Lung (tissue), 12 donors: ENCODE data around the gene UBE2U. TPM values are rescaled to one million over a fixed set of nuclear protein-coding genes. Genes with fewer than 3 reads are reported as not detected.

ENCODE experiments used
- ATAC-seq: fragments of 200-7000 bp; cut with Tn5 transposase; one replicate; pipeline ENCODE4 v1.9.1; 2020; ENCODE audit warnings: moderate number of reproducible peaks; ENCODE audit not compliant: insufficient read depth, low FRiP score
- DNase-seq, 3 donors: peaks; one replicate each; pipeline ENCODE4 v3.0.0-alpha.2; 2013 to 2017
- H3K27ac ChIP-seq, 2 donors: one replicate each; pipeline ENCODE4 v1.5.1; 2013; ENCODE audit warnings: mild to moderate bottlenecking in 2 of 2, moderate library complexity in 2 of 2, control low read depth in 1 of 2, inconsistent platforms in 1 of 2, low read depth in 1 of 2, low read length in 1 of 2
- H3K27me3 ChIP-seq, 3 donors: one replicate each; pipeline ENCODE4 v1.5.1; 2013; ENCODE audit warnings: low read length in 2 of 3; ENCODE audit not compliant: control insufficient read depth in 3 of 3, insufficient read depth in 3 of 3
- H3K36me3 ChIP-seq, 4 donors: one replicate each; pipeline ENCODE4 v1.5.1; 2013; ENCODE audit warnings: low read length in 4 of 4, mild to moderate bottlenecking in 1 of 4, moderate library complexity in 1 of 4; ENCODE audit not compliant: control insufficient read depth in 4 of 4, insufficient read depth in 4 of 4
- H3K4me1 ChIP-seq, 5 donors: one replicate each; pipeline ENCODE4 v1.5.1; 2013; ENCODE audit warnings: low read length in 5 of 5, mild to moderate bottlenecking in 2 of 5, moderate library complexity in 1 of 5; ENCODE audit not compliant: control insufficient read depth in 5 of 5, insufficient read depth in 5 of 5
- H3K4me3 ChIP-seq: one replicate; pipeline ENCODE4 v1.5.1; 2013; ENCODE audit warnings: mild to moderate bottlenecking, control low read depth, moderate library complexity
- H3K9ac ChIP-seq, 2 donors: one replicate each; pipeline ENCODE4 v1.5.1; 2013; ENCODE audit warnings: low read length in 2 of 2, control low read depth in 1 of 2; ENCODE audit not compliant: insufficient read depth in 1 of 2
- H3K9me3 ChIP-seq, 4 donors: one replicate each; pipeline ENCODE4 v1.5.1; 2013; ENCODE audit warnings: low read length in 3 of 4, mild to moderate bottlenecking in 1 of 4, moderate library complexity in 1 of 4; ENCODE audit not compliant: control insufficient read depth in 4 of 4, insufficient read depth in 3 of 4
- CTCF ChIP-seq: IDR thresholded peaks from 2 replicates; pipeline ENCODE4 v1.5.1; 2012; ENCODE audit warnings: mild to moderate bottlenecking; ENCODE audit errors: control extremely low read depth, extremely low read depth
- WGBS, 2 donors: extraction: QIAGEN DNeasy Blood & Tissue Kit; methylation state at CpG; one replicate each; pipeline ENCODE4 v1.1.7; 2013; 5-methylcytosine and 5-hydroxymethylcytosine counted together
- polyA plus RNA-seq, 2 donors: library from polyadenylated mRNA; stranded (reverse); fragments of 200-250 nt; gene quantifications; one replicate each; pipeline ENCODE4 v1.2.1, GENCODE V29; 2013
- total RNA-seq, 2 donors: library from RNA; depleted of rRNA in 1 of 2; stranded (reverse); fragments of >200 nt in 1 of 2; gene quantifications; one replicate each; pipeline ENCODE4 v1.2.1, GENCODE V29; 2014 to 2021
- donor health status: control.
- donor health status: control.
- donor health status: Bipolar disorder and iron deficiency.
- donor health status: healthy.
- donor health status: DM: yes; HTN: yes; CAD: no.

UBE2U gene
- total and polyA plus RNA-seq, 4 donors: not detected

- no peak for DNase-seq
- peaks cover 0 to 7% (median 0%) of the 10 kb centered on the region in 4 donors for H3K9me3 ChIP-seq
Measured at GRCh38 chr1:64296459-64296858, 93.0 kb downstream of the UBE2U start.

DNA sequence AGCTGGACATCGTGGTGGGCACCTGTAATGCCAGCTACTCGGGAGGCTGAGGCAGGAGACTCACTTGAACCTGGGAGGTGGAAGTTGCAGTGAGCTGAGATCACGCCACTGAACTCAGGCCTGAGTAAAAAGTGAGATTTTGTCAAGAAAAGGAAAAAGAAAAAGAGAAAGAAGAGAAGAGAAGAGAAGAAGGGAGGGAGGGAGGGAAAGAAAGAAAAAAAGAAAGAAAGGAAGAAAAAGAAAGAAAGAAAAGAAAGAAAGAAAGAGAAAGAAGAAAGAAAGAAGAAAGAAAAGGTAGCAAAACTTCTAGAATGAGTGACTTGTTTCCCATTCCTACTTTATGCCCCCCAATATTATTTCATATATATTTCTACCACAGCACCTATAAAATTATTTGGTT is 98.8 kb downstream of the UBE2U start:
- 91% methylated on average over 3 of the region's 3 CpGs for WGBS, 2 donors
- Histone ChIP-seq H3K27me3 (no peaks in the 10 kb centered on the region), H3K36me3 (no peaks in the 10 kb centered on the region), H3K4me1 (no peaks in the 10 kb centered on the region), H3K27ac (no peak overlapping the region), H3K9ac (no peak overlapping the region), H3K9me3 (peaks cover 0 to under 1% (median 0%) of the 10 kb centered on the region in 4 donors), H3K4me3 (no peak overlapping the region)
- no peak for TF ChIP-seq CTCF
- no peak for ATAC-seq
- DNase-seq: no peak

More at GRCh38 chr1:64296459-64296858, 93.0 kb downstream of the UBE2U start:
- no peak overlapping the region for H3K9ac ChIP-seq
- ATAC-seq: no peak
- H3K27ac ChIP-seq: no peak overlapping the region
- TF ChIP-seq CTCF: no peak
- H3K36me3 ChIP-seq: no peaks in the 10 kb centered on the region
- 80 to 90% methylated on average over 8 of the region's 8 CpGs for WGBS, 2 donors
- peaks cover 0 to 3% (median 0%) of the 10 kb centered on the region in 5 donors for H3K4me1 ChIP-seq
- no peaks in the 10 kb centered on the region for H3K27me3 ChIP-seq
- H3K4me3 ChIP-seq: no peak overlapping the region

GRCh38 chr1:64302971-64303370 is 99.5 kb downstream of the UBE2U start:
- ATAC-seq: no peak
- Histone ChIP-seq H3K4me3 (no peak overlapping the region), H3K4me1 (no peaks in the 10 kb centered on the region), H3K27me3 (no peaks in the 10 kb centered on the region), H3K36me3 (no peaks in the 10 kb centered on the region), H3K9me3 (no peaks in the 10 kb centered on the region), H3K9ac (no peak overlapping the region), H3K27ac (no peak overlapping the region)
- no peak for DNase-seq
- TF ChIP-seq CTCF: no peak
- 93 to 96% methylated on average over 2 of the region's 2 CpGs for WGBS, 2 donors

DNA sequence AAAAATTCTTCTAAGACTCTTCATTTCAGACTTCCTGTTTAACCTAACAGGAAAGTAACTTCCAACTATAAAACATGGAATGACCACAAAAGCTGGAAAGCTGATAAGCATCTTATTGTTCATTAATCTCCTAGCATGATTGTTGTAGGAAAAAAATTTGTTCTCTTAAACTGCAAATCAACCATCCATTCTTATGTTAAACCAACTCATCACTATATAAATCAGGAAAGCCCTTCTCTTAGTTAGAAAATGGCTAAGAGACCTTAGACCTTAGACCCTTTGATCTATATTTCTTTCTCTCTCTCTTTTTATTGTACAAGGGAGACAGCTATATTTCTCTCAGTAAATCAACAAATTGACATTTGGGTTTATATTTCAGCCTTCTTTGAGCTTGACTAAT is 101.4 kb downstream of the UBE2U start:
- Histone ChIP-seq H3K27me3 (no peaks in the 10 kb centered on the region), H3K27ac (no peak overlapping the region), H3K9ac (no peak overlapping the region), H3K9me3 (no peaks in the 10 kb centered on the region), H3K4me1 (peaks cover 0 to 3% (median 0%) of the 10 kb centered on the region in 5 donors), H3K36me3 (no peaks in the 10 kb centered on the region), H3K4me3 (no peak overlapping the region)
- no peak for DNase-seq
- no peak for TF ChIP-seq CTCF
- ATAC-seq: no peak
